Measurements from ENCODE around the gene CCNB2.

DNA sequence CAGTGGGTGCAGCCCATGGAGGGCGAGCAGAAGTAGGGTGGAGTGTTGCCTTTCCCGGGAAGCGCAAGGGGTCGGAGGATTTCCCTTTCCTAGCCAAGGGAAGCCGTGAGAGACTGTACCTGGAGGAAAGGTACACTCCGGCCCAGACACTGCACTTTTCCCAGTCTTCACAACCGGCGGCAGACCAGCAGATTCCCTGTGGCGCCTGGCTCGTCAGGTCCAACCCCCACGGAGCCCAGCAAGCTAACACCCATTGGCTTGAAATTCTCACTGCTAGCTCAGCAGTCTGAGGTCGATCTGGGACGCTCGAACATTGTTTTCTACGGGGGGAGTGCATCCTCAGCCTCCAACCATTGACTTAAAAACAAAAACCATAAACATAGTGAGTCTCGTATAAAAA is 26.5 kb downstream of the CCNB2 start:
- TF ChIP-seq EP300 (IDR thresholded peaks at IDR 0.05), result no peak
- TF ChIP-seq, protein P1, sequence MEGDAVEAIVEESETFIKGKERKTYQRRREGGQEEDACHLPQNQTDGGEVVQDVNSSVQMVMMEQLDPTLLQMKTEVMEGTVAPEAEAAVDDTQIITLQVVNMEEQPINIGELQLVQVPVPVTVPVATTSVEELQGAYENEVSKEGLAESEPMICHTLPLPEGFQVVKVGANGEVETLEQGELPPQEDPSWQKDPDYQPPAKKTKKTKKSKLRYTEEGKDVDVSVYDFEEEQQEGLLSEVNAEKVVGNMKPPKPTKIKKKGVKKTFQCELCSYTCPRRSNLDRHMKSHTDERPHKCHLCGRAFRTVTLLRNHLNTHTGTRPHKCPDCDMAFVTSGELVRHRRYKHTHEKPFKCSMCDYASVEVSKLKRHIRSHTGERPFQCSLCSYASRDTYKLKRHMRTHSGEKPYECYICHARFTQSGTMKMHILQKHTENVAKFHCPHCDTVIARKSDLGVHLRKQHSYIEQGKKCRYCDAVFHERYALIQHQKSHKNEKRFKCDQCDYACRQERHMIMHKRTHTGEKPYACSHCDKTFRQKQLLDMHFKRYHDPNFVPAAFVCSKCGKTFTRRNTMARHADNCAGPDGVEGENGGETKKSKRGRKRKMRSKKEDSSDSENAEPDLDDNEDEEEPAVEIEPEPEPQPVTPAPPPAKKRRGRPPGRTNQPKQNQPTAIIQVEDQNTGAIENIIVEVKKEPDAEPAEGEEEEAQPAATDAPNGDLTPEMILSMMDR (IDR thresholded peaks at IDR 0.05), result no peak

Measured in sigmoid colon (tissue), 4 donors.